Measurements from ENCODE around the gene DPH7.
"Not testable (repeated sequence)": the region's sequence is repeated elsewhere in the genome, so short reads cannot be mapped to it uniquely, and the experiment has no call there.

Gene DPH7

DNA sequence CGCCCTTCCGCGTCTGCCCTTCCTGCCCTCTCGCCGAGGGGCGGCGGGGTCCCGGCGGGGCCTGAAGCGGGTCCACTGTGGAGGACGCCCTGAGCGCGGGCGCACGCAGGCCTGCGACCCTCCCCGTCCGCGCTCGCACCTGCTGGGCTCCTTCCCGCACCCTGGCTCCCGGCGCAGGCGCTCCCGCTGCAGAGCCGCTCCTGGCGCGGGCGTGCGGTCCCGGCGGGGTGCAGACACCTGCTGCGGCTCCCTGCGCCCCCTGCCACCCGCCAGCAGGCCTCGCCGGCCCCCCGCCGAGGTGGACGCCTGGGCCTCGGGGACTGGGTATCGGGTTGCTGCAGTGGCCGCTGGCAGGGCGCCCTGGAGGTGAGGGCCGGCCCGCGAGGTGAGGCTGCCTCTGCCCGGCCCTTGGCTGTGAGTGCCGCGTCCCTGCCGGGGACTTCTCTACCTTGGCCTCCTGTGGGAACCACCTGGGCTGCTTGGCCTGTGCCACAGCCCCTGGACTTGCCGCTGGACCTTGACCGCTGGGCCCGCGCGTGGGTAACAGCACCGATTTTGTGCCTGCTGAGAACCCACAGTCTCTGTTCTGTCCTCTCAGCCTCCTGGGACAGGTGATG is 27.4 kb upstream of the DPH7 start:
- DNase-seq = no peak

DNA sequence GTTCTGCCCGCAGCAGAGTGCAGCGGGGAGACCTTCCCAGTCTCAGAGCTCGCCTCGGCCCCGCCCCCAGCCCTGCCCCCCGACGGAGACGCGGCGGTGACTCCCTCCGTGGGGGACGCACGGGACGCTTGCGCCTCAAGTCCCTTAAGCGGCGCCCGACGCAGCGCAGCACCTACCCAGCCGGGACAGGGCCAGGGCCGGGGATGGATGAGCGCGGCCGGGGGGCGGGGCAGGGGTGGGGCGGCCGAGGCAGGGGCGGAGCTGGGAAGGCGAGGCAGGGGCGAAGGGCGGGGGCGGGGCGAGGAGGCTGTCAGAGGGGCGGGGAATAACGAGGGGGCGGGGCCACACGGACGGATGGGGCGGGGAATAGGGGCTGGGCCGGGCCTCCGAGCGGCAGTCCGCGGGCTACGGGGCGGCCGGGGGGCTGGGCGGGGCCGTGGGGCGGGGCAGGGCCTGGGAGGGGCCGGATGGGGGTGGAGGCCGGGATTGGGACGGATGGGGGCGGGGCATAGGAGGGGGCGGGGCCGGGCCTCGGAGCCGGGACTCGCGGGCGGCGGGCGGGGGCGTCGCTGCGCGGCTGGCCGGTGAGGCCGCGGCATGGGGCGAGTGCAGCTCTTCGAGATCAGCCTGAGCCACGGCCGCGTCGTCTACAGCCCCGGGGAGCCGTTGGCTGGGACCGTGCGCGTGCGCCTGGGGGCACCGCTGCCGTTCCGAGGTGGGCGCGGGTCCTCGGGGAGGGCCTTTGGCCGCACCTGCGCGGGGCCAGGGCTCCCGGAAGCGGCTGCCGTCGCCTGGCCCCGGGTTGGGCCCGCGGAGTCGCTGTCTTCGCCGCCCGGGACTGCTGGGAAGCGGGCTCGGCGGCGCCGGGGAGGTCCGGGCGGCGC is 26.6 kb upstream of the DPH7 start, which contains the start of gene ARRDC1:
Gene ARRDC1, plus strand, starts transcription at position 566 of the 884 bp plus-strand sequence. Its CDS starts 32 bp downstream, at position 598.
- peak; percentile 90 for DNase-seq

DNA sequence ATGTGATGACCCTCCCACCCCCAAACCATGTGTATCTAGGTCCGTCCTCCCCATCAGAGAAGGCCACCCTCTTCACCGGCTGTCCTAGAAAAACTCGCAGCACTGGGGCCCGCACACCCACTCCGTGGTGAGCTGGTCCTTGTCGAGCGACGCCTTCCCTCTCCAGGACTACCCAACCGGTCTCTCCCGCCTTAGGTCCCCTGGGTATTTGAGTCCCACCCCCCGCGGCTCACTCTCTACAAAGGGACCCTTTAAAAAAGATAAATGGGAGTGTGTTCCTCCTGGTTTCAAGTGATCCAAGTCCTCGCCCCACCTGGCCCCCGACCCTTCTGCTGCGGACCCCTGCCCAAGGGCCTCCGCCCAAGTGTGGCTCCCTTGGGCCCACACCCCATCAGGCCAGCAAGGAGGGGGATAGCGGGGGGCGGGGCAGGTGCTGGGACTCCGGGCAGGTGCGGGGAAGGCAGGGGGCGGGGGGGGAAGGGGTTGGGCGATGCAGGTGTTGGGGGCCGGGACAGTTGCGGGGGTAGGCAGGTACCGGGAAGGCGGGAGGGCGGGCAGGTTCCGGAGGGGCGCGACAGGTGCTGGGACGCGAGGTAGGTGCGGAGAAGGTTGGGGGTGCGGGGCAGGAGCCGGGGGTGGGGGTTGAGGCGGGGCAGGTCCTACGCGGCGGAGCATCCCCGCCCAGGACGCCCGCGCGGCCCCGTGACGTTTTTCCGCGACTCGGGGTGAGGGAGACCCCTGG is 25.8 kb upstream of the DPH7 start:
- DNase-seq = no peak

DNA sequence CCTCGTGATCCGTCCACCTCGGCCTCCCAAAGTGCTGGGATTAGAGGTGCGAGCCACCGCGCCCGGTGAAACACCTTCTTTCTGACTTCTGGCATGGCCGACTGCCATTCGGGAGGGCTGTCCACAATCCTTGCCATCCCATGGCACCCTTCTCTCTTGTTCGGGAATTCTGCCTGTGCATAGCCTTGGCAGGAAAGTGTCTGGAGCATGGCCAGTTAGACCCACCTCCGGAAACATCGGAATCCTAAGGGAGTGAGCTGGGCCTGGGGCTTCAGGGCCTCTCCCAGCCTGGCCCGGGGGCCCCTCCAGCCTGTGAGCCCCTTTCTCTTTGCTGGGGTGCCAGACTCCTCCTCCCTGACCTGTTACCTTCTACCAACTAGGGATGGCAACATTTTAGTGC is 25.2 kb upstream of the DPH7 start:
- no peak for DNase-seq

DNA sequence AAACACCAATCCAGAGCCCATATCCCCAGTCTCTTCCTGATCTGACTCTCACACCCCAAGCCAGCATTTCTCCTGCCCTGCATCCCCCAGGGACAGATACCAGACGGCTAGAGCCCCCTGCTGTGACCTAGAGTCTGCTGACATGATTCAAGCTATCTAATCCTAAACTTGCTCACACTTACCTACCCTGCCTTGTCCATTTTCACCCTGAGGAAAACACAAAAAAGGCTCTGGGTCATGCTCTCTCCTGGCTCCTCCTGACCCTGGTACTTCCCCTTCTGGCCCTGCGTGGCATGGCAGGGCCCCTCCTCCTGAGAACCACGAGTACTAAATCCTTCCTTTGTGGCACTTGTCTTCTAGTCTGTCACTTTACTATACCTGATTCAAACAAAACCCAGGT is 23.9 kb upstream of the DPH7 start:
- DNase-seq = peak; percentile 38

DNA sequence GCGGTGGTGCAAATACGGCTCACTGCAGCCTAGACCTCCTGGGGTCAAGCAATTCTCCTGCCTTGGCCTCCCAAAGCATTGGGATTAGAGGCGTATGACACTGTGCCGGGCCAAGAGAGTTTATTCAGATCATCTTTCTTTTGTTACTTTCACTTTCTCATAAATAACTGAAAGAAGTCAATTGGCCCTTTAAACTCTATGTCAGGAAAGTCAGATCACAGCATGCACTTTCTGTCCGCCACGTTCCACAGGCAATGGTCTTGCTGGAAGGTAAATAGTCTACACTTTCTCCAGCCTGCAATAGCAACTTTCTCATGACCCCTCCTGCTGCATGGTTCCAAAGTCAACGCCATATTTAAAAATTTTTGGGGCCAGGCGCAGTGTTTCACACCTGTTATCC is 20.2 kb upstream of the DPH7 start:
- no peak for DNase-seq

DNA sequence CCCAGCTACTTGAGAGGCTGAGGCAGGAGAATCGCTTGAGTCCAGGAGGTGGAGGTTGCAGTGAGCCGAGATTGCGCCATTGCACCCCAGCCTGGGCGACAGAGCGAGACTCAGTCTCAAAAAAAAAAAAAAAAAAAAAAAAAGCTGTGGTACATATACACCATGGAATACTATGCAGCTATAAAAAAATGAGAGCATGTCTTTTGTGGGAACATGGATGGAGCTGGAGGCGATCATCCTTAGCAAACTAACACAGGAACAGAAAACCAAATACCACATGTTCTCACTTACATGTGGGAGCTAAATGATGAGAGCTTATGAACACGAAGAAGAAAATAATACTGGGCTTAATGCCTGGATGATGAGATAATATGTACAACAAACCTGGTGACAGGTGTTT is 17.9 kb upstream of the DPH7 start:
- not testable (repeated sequence) for DNase-seq

DNA sequence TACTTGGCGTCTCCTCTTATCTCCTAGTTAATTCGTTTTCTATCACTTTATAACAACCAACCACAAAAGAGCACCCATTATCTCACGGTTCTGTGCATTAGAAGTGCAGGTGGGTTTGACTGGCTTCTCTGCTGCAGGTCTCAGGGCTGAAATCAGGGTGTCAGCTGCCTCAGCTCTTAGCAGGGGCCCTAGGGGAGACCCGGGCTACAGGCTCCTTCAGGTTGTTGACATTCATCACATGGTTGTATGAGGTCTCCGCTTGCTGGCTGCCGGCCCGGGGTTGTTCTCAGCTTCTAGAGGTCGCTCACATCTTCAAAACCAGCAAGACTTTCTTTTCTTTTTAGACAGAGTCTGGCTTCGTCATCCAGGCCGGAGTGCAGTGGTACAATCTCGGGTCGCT is 14.5 kb upstream of the DPH7 start:
- DNase-seq = no peak

DNA sequence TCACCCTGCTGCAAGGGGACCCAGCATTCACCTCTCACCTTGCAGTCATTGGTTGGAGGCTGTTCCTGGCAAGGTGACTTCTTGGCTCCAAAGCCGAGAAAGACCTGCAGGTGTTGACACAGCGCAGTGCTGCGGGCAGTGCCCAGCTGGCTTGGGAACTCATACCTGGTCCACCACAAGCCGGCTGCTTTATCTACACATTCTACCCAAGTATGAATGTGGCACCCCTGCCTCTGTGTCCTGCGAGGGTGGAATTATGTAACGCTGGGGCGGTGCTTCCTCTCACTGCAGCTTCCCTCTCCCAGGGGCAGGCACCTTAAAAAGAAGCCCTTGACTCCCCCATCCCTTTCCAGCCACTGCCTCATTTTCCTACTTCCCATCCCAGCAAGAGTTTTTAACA is 14.0 kb upstream of the DPH7 start:
- no peak for DNase-seq

DNA sequence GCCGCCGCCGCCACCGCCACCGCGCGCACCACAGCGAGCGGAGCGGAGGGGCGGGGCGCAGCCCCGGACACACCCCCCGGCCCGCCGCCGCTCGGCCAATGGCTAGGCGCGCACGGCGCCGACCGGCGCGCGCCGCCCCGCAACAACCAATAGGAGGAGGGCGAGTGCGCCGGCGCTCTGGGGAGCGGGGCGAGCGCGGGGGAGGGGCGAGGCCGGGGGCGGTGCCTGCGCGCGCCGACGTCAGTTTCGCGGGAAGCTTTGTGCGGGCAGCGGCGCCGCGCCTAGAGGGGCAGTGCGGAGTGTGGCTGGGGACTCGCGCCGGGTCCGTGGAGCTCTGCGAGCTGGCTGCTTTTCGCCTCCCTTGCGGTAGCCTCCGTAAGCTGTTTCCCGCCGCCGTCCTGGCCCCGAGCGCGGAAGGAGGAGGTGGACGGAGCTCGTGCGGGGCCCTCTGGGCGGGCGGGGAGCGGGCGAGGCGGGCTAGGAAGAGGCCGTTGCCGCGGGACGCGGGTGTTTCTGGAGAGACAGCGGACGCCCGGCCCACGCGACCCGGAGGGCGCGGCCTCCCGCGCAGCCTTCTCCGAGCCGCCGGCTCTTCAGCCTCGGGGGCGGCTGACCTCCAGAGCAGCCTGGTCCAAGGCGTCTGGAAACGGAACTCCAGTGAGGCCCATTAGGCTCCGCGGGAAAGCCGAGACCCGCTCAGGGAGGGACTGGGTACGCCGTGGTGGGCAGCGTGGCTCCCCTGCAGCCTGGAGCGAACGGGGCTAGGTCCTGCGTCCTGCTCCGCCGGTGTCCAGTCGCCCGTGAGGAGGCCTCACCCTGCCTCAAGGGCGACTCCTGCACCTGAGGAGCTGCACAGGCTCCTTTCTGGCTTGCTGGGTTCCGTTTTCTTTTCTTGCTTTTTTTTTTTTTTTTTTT is 12.0 kb upstream of the DPH7 start, which contains the start of gene ZMYND19:
Gene ZMYND19, minus strand, starts transcription at position 44 of the 915 bp plus-strand sequence. CDS start 249 bp downstream, outside the sequence.
- peak; percentile 91 for DNase-seq

DNA sequence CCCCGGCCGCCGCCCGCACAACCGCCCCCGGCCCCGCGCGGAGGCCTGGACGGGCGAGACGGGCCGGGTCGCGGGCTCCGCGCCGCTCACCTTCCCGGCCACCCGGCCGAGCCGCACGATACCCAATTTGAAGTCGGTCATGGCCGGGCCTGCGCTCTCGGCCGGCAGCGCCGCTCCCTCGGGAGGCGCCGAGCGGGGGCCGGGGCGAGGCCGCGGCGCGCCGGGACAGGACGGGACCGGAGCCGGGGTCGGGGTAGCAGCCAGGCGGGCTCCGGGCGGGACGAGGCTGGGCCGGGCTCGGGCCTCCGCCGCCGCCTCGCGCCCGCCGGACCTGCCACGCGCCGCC is 11.4 kb upstream of the DPH7 start:
- DNase-seq = no peak

DNA sequence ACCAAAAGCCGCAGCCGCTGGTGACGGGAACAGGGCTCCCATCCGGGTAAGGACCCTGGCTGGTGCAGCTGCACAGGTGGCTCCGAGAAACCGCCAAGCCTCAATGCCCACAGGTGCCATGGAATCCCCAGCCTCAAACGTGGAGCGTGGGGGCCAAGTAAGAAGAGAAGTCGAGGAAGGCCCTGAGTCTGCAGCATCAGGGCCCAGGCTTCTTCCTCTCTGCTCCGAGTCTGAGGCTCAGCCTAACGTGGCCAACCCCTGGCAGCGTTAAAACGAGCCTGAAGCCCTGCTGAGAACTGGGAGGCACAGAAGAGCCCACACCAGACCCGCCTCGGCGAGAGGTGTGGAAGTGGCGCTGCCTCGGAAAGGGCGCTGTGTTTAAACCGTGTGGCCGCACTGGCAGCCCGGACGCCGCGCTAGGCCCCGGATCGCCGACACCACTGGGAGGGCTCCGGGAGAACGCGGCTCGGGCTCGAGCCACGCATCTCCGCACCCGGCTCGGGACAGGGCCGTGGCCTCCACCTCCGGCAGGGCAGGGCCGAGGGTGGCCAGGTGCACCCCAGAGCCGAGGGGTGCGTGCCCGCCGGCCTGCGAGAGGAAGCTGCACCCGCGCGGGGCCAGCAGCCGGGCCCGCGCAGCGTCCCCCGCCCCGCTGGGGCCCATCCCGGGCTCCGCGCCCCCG is 10.9 kb upstream of the DPH7 start:
- DNase-seq = no peak

DNA sequence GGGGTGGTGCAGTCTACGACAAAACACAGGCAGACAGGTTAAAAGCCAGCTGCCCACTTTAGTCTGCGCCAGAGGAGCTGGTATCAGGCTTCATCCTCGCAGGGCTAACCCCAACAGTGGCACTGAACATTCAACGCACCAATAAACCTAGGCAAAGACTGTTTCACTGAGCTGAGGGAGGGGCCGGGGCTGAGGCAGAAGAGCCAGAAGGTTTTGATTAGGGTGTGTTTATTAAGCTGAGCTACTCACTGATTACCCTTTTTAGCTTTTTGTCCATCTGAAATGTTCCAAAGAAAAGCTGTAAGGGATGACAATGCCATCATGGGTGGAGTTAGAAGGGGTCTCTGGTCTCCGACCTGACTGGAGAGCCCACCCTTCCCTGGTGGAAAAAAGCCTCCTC is 10.2 kb upstream of the DPH7 start:
- DNase-seq = no peak

DNA sequence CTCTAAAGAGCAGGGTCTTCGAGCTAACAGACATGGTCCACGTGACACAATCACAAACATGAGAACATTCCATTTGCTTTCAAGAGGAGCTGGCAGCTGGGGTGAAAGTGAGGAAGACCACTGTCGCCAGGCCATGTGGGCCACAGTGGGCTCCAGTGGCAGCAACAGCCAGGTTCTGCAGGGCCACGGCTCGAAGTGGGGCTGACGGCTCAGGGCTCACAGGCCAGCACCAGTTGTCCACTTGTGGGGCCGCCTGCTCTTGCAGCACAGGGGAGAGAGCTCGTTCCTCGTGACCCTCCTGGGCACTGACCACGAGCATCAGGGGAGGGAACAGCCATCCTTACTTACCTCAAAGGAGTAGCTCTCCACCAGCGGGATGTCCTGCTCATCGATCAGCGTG is 9.6 kb upstream of the DPH7 start:
- no peak for DNase-seq

DNA sequence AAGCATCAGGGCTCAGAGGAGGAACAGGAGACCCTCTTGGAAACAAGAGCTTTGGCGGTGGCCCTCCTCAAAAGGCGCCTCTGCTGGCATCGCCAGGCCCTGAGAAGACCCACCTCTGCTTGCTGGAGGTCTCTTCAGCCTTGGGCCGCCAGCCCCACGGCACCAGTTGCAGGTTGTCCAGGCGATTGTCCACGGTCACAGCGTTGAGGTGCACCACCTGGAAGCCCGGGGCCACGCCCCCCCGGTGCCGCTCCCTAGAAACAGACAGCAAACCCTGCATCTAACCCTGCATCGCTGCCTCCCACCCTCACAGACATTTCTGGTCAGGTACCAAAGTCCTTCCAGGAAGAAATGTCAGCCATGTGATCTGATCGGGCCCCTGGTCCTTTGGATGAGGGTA is 8.1 kb upstream of the DPH7 start:
- no peak for DNase-seq

DNA sequence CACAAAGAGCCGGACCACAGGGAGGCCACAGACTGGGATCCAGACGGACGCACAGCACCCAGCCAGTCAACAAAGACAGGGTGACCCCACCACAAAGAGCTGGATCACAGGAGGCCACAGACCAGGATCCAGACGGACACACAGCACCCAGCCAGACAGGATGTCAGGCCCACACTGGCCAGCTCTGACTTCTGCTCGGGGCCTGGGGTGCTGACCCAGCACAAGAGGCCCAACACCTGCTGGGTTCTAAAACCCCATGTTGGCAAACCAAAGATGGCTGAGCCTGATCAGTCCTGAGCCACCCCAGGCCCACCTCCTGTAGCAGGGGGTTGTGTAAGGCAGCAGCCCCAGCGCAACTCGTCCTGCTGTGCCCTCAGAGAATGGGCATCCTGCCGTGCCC is 5.2 kb upstream of the DPH7 start:
- no peak for DNase-seq

DNA sequence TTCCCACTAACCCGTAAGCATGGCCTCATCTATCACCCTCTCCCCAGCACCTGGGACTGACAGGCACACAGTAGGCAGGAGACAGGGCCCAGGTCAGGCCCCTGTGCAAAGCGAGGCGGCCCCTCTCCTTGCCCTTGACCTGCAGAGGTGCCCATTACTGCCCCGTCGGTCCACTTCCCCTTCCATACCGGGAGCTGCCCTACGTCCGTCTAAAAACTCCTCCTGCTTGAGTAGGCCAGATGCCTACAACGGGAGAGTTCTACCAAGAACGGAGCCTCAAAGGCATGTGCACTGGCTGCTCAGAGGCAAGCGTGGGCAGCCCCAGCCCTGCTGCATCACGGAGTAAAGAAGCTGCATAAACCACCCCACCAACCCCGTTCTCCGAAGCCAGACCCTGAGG is 4.6 kb upstream of the DPH7 start:
- no peak for DNase-seq

DNA sequence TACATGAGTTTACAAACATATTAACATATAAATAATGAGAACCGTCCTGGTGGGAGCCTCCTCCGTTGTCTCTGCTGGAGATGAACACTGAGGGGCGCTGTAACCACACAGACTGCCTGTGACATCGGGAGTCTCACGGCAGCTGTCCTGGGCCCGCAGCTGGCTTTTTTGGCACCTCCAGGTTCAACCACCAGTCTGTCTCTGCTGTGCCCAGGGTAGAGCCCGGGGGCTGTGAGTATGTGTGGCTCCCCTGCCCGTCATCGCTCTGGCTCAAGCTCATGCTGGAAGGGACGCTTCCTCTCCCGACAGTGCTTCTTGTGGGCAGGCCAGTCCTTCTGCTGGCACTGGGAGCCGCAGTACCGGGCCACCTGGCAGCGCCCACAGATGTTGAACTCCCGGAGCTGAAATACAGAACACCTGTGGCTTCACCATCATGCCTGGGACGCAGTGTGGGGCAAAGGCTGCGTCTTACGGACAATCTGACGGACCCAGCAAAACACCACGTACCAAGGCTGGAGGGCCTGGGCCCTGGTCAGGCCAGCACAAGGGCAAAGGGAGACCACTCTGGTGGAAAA is 3.6 kb upstream of the DPH7 start:
- DNase-seq = no peak

DNA sequence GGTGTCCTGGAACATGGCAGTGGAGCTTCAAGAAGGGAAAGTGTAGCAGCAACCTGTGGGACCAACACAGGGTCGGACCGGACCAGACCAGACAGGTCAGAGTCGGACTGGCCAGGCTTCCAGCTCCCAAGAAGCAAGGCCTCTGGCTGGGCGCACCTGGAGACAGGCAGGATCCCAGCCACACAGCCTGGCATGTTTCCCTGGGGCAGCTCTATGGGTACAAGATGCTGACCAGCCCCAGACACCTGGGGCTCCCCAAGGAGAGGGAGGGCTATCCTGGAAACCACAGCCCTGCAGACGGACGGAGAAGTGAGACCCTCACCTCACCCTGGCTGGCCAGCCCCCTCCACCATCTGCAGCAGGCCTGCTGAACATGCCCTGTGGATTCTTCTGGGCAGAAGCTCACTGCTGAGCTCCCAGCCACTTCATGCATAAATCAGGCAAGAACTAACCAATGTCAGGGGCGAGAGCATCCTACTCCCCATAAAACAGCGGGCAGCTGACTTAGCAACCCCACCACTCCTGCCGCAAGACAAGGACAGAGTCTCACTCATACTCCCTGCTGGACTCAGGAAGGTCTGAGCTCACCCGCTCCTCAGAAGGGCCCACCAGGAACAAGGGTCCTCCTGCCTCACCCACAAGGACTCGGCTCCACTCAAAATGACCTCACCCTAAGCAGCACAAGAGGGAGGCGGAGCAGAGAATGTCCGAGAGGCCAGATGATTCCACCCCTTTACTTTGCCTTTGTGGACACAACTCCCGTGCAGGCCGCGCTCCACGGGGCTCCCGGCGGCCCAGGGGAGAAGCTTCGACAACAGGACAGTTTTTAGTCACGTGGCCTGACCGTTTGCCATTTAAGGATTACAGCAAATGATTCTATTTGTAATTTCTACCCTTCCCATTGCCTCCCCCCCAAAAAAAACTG is 2.9 kb upstream of the DPH7 start:
- DNase-seq = no peak

DNA sequence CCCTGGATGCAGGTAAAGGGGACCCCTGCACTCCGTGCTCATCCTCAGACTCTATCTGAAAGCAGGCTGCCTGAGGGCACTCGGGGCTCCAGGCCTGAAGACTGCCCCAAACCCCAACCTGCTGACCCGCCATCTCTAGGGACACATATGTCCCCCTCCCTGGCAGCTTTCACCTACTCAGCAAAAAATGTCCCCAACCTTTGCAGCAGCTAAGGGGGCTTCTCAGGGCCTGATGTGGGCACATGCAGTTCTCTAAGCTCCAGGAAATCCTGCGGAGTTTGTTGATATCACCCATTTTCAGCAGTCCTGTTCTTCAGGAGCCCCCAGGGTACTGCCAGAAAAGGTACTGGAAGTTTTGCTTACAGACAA is 2.2 kb upstream of the DPH7 start:
- no peak for DNase-seq

All from fibroblast of skin of scalp (primary cell).